ENCODE measurements around the gene NEK1. TPM values are rescaled to one million over a fixed set of nuclear protein-coding genes. Genes with fewer than 3 reads are reported as not detected.

Gene NEK1
- total RNA-seq, 5 donors from 2014 or later (not counting 1 experiment from before 2014, with no cell fraction given), result 13.4 to 21.9 (median 19.5) TPM

DNA sequence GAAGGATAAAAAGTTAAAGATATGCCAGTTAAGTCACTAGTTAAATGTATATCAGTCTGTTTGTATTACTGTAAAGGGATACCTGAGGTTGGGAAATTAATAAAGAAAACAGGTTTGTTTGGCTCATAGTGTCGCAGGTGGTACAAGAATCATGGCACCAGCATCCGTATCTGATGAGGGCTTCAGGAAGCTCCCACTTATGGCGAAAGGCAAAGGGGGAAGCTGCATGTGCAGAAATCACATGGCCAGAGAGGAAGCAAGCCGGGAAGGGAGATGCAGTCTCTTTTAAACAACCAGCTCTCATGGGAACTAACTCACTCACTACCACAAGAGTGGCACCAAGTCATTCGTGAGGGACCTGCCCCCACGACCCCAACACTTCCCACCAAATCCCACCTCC lies 249.8 kb downstream of the NEK1 start:
- Mint-ChIP-seq H3K36me3 (no peaks in the 10 kb centered on the region), H3K9me3 (peaks cover 0 to 14% (median 0%) of the 10 kb centered on the region in 3 donors), H3K4me3 (no peak overlapping the region), H3K27ac (no peak overlapping the region), H3K27me3 (peaks cover 6 to 13% of the 10 kb centered on the region in 2 donors), H3K4me1 (no peaks in the 10 kb centered on the region)
- WGBS (ENCODE audit: insufficient coverage), result 39% methylated on average over 5 of the region's 6 CpGs
- ChIA-PET CTCF (no interaction called here), POLR2A (no interaction called here)
- peaks cover 0 to 6% of the 10 kb centered on the region in 2 experiments for H3K27me3 ChIP-seq (replicated peaks in 1 of 2; ENCODE audit: control insufficient read depth in 2 of 2, extremely low read depth in 1 of 2, insufficient read depth in 2 of 2, low read length in 1 of 2)
- no peaks in the 10 kb centered on the region for H3K4me1 ChIP-seq (ENCODE audit: control insufficient read depth in 1 of 2, extremely low read depth in 1 of 2, insufficient read depth in 2 of 2, low read length in 2 of 2)
- no peak for DNase-seq
- H3K36me3 ChIP-seq (ENCODE audit: control insufficient read depth in 2 of 2, extremely low read depth in 1 of 2, insufficient read depth in 1 of 2, low read length in 1 of 2), result no peaks in the 10 kb centered on the region
- ATAC-seq (replicated peaks in 1 of 4), result no peak
- H3K27ac ChIP-seq (ENCODE audit: low read length), result no peak overlapping the region
- H3K9me3 ChIP-seq, result no peaks in the 10 kb centered on the region
- no peak overlapping the region for H3K4me3 ChIP-seq (ENCODE audit: control insufficient read depth in 1 of 2, extremely low read depth in 1 of 2, low read length in 1 of 2)

GRCh38 chr4:169361756-169362155 lies 250.6 kb downstream of the NEK1 start:
- peaks cover 6 to 13% of the 10 kb centered on the region in 2 donors for H3K27me3 Mint-ChIP-seq
- ChIA-PET POLR2A (no interaction called here), CTCF (no interaction called here)
- H3K27me3 ChIP-seq (replicated peaks in 1 of 2; ENCODE audit: control insufficient read depth in 2 of 2, extremely low read depth in 1 of 2, insufficient read depth in 2 of 2, low read length in 1 of 2), result peaks cover 0 to 6% of the 10 kb centered on the region in 2 experiments
- no peak overlapping the region for H3K4me3 ChIP-seq (ENCODE audit: control insufficient read depth in 1 of 2, extremely low read depth in 1 of 2, low read length in 1 of 2)
- no peak overlapping the region for H3K27ac Mint-ChIP-seq
- no peak overlapping the region for H3K4me3 Mint-ChIP-seq
- WGBS (ENCODE audit: insufficient coverage), result 58% methylated on average over 2 of the region's 3 CpGs
- no peak overlapping the region for H3K27ac ChIP-seq (ENCODE audit: low read length)
- no peaks in the 10 kb centered on the region for H3K9me3 ChIP-seq
- no peaks in the 10 kb centered on the region for H3K4me1 ChIP-seq (ENCODE audit: control insufficient read depth in 1 of 2, extremely low read depth in 1 of 2, insufficient read depth in 2 of 2, low read length in 2 of 2)
- H3K36me3 Mint-ChIP-seq, result no peaks in the 10 kb centered on the region
- no peak for ATAC-seq (replicated peaks in 1 of 4)
- no peaks in the 10 kb centered on the region for H3K36me3 ChIP-seq (ENCODE audit: control insufficient read depth in 2 of 2, extremely low read depth in 1 of 2, insufficient read depth in 1 of 2, low read length in 1 of 2)
- peaks cover 0 to 12% (median 0%) of the 10 kb centered on the region in 3 donors for H3K9me3 Mint-ChIP-seq
- DNase-seq, result no peak
- H3K4me1 Mint-ChIP-seq, result no peaks in the 10 kb centered on the region

- no peaks in the 10 kb centered on the region for H3K36me3 ChIP-seq (ENCODE audit: control insufficient read depth in 2 of 2, extremely low read depth in 1 of 2, insufficient read depth in 1 of 2, low read length in 1 of 2)
- no peak overlapping the region for H3K4me3 ChIP-seq (ENCODE audit: control insufficient read depth in 1 of 2, extremely low read depth in 1 of 2, low read length in 1 of 2)
- Mint-ChIP-seq H3K9me3 (peaks cover 0 to 2% (median 0%) of the 10 kb centered on the region in 3 donors), H3K4me3 (no peak overlapping the region), H3K36me3 (no peaks in the 10 kb centered on the region), H3K27ac (no peak overlapping the region), H3K27me3 (peaks cover 6 to 13% of the 10 kb centered on the region in 2 donors), H3K4me1 (no peaks in the 10 kb centered on the region)
- 100% methylated on average over 2 of the region's 3 CpGs for WGBS (ENCODE audit: insufficient coverage)
- H3K9me3 ChIP-seq, result no peaks in the 10 kb centered on the region
- ATAC-seq (replicated peaks in 1 of 4) (no peak), DNase-seq (no peak)
- H3K27ac ChIP-seq (ENCODE audit: low read length), result no peak overlapping the region
- peaks cover 0 to 6% of the 10 kb centered on the region in 2 experiments for H3K27me3 ChIP-seq (replicated peaks in 1 of 2; ENCODE audit: control insufficient read depth in 2 of 2, extremely low read depth in 1 of 2, insufficient read depth in 2 of 2, low read length in 1 of 2)
- H3K4me1 ChIP-seq (ENCODE audit: control insufficient read depth in 1 of 2, extremely low read depth in 1 of 2, insufficient read depth in 2 of 2, low read length in 2 of 2), result no peaks in the 10 kb centered on the region
- ChIA-PET CTCF (no interaction called here), POLR2A (no interaction called here)
Measured at GRCh38 chr4:169359961-169360360, 252.4 kb downstream of the NEK1 start.

GRCh38 chr4:169352360-169352759 lies 260.0 kb downstream of the NEK1 start:
- ChIA-PET CTCF (interaction anchor here in 1 of 2 donors (0.5 kb wide), 1 partner anchor 698 kb away, joined by 4 read pairs; no protein-coding TSS in a partner anchor), POLR2A (no interaction called here)
- H3K4me3 ChIP-seq (ENCODE audit: control insufficient read depth in 1 of 2, extremely low read depth in 1 of 2, low read length in 1 of 2), result no peak overlapping the region
- Mint-ChIP-seq H3K4me1 (no peaks in the 10 kb centered on the region), H3K4me3 (no peak overlapping the region), H3K36me3 (no peaks in the 10 kb centered on the region), H3K27me3 (no peaks in the 10 kb centered on the region), H3K27ac (no peak overlapping the region), H3K9me3 (no peaks in the 10 kb centered on the region)
- no peak for ATAC-seq (replicated peaks in 1 of 4)
- H3K4me1 ChIP-seq (ENCODE audit: control insufficient read depth in 1 of 2, extremely low read depth in 1 of 2, insufficient read depth in 2 of 2, low read length in 2 of 2), result no peaks in the 10 kb centered on the region
- no peak for DNase-seq
- WGBS (ENCODE audit: insufficient coverage), result no CpG with 5 or more reads among the region's 3 CpGs
- H3K36me3 ChIP-seq (ENCODE audit: control insufficient read depth in 2 of 2, extremely low read depth in 1 of 2, insufficient read depth in 1 of 2, low read length in 1 of 2), result no peaks in the 10 kb centered on the region
- no peaks in the 10 kb centered on the region for H3K9me3 ChIP-seq
- H3K27ac ChIP-seq (ENCODE audit: low read length), result no peak overlapping the region
- no peaks in the 10 kb centered on the region for H3K27me3 ChIP-seq (replicated peaks in 1 of 2; ENCODE audit: control insufficient read depth in 2 of 2, extremely low read depth in 1 of 2, insufficient read depth in 2 of 2, low read length in 1 of 2)

GRCh38 chr4:169351872-169352271 lies 260.5 kb downstream of the NEK1 start:
- no peaks in the 10 kb centered on the region for H3K27me3 Mint-ChIP-seq
- no peaks in the 10 kb centered on the region for H3K36me3 Mint-ChIP-seq
- no peaks in the 10 kb centered on the region for H3K4me1 ChIP-seq (ENCODE audit: control insufficient read depth in 1 of 2, extremely low read depth in 1 of 2, insufficient read depth in 2 of 2, low read length in 2 of 2)
- no peak overlapping the region for H3K27ac ChIP-seq (ENCODE audit: low read length)
- no peaks in the 10 kb centered on the region for H3K4me1 Mint-ChIP-seq
- H3K9me3 Mint-ChIP-seq, result no peaks in the 10 kb centered on the region
- DNase-seq (no peak), ATAC-seq (replicated peaks in 1 of 4) (no peak)
- no peak overlapping the region for H3K4me3 Mint-ChIP-seq
- no peaks in the 10 kb centered on the region for H3K36me3 ChIP-seq (ENCODE audit: control insufficient read depth in 2 of 2, extremely low read depth in 1 of 2, insufficient read depth in 1 of 2, low read length in 1 of 2)
- no peak overlapping the region for H3K4me3 ChIP-seq (ENCODE audit: control insufficient read depth in 1 of 2, extremely low read depth in 1 of 2, low read length in 1 of 2)
- H3K9me3 ChIP-seq, result no peaks in the 10 kb centered on the region
- no peak overlapping the region for H3K27ac Mint-ChIP-seq
- POLR2A ChIA-PET, result no interaction called here
- CTCF ChIA-PET, result interaction anchor here in 1 of 2 donors (0.5 kb wide), 1 partner anchor 698 kb away, joined by 4 read pairs; no protein-coding TSS in a partner anchor
- no peaks in the 10 kb centered on the region for H3K27me3 ChIP-seq (replicated peaks in 1 of 2; ENCODE audit: control insufficient read depth in 2 of 2, extremely low read depth in 1 of 2, insufficient read depth in 2 of 2, low read length in 1 of 2)
- 78% methylated on average over 4 of the region's 7 CpGs for WGBS (ENCODE audit: insufficient coverage)

GRCh38 chr4:169348541-169348940 lies 263.8 kb downstream of the NEK1 start:
- Histone ChIP-seq H3K27me3 (replicated peaks in 1 of 2; ENCODE audit: control insufficient read depth in 2 of 2, extremely low read depth in 1 of 2, insufficient read depth in 2 of 2, low read length in 1 of 2) (no peaks in the 10 kb centered on the region), H3K4me1 (ENCODE audit: control insufficient read depth in 1 of 2, extremely low read depth in 1 of 2, insufficient read depth in 2 of 2, low read length in 2 of 2) (no peaks in the 10 kb centered on the region), H3K36me3 (ENCODE audit: control insufficient read depth in 2 of 2, extremely low read depth in 1 of 2, insufficient read depth in 1 of 2, low read length in 1 of 2) (no peaks in the 10 kb centered on the region), H3K4me3 (ENCODE audit: control insufficient read depth in 1 of 2, extremely low read depth in 1 of 2, low read length in 1 of 2) (no peak overlapping the region), H3K27ac (ENCODE audit: low read length) (no peak overlapping the region), H3K9me3 (no peaks in the 10 kb centered on the region)
- DNase-seq, result no peak
- Mint-ChIP-seq H3K27me3 (no peaks in the 10 kb centered on the region), H3K4me3 (no peak overlapping the region), H3K4me1 (no peaks in the 10 kb centered on the region), H3K36me3 (no peaks in the 10 kb centered on the region), H3K9me3 (no peaks in the 10 kb centered on the region), H3K27ac (no peak overlapping the region)
- CTCF ChIA-PET, result no interaction called here
- 81% methylated on average over 2 of the region's 4 CpGs for WGBS (ENCODE audit: insufficient coverage)
- POLR2A ChIA-PET, result no interaction called here
- no peak for ATAC-seq (replicated peaks in 1 of 4)

DNA sequence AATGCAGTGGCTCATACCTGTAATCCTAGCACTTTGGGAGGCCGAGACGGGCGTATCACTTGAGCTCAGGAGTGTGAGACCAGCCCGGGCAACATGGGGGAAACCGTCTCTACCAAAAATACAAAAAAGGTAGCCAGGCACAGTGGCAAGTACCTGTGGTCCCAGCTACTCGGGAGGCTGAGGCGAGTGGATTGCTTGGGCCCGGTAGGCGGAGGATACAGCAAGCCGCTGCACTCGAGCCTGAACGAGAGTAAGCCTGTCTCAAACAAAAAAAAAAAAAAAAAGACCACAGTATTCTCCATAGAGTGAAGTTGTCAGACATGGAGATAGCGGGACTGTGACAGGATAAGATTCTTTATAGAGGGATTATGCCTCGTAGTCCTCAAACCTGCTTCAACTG lies 265.5 kb downstream of the NEK1 start:
- no peak overlapping the region for H3K4me3 ChIP-seq (ENCODE audit: control insufficient read depth in 1 of 2, extremely low read depth in 1 of 2, low read length in 1 of 2)
- Mint-ChIP-seq H3K9me3 (no peaks in the 10 kb centered on the region), H3K27me3 (no peaks in the 10 kb centered on the region), H3K4me3 (no peak overlapping the region), H3K36me3 (no peaks in the 10 kb centered on the region), H3K27ac (no peak overlapping the region), H3K4me1 (no peaks in the 10 kb centered on the region)
- no peaks in the 10 kb centered on the region for H3K36me3 ChIP-seq (ENCODE audit: control insufficient read depth in 2 of 2, extremely low read depth in 1 of 2, insufficient read depth in 1 of 2, low read length in 1 of 2)
- ChIA-PET POLR2A (interaction anchor here in 1 of 2 donors (0.7 kb wide), 1 partner anchor 261 kb away, joined by 3 read pairs; no protein-coding TSS in a partner anchor), CTCF (no interaction called here)
- H3K9me3 ChIP-seq, result no peaks in the 10 kb centered on the region
- ATAC-seq (replicated peaks in 1 of 4) (no peak), DNase-seq (no peak)
- H3K4me1 ChIP-seq (ENCODE audit: control insufficient read depth in 1 of 2, extremely low read depth in 1 of 2, insufficient read depth in 2 of 2, low read length in 2 of 2), result no peaks in the 10 kb centered on the region
- 97% methylated on average over 5 of the region's 14 CpGs for WGBS (ENCODE audit: insufficient coverage)
- H3K27ac ChIP-seq (ENCODE audit: low read length), result no peak overlapping the region
- no peaks in the 10 kb centered on the region for H3K27me3 ChIP-seq (replicated peaks in 1 of 2; ENCODE audit: control insufficient read depth in 2 of 2, extremely low read depth in 1 of 2, insufficient read depth in 2 of 2, low read length in 1 of 2)
